H9 (cell line): ENCODE results near the gene JAKMIP1. TPM values are rescaled to one million over a fixed set of nuclear protein-coding genes. Genes with fewer than 3 reads are reported as not detected.

Source experiments
- DNase-seq: peaks from one replicate; pipeline ENCODE4 v3.0.0-alpha.2; 2017
- H2AFZ ChIP-seq: one replicate; pipeline ENCODE4 v1.6.1; 2013; ENCODE audit warnings: mild to moderate bottlenecking, low read length, control low read depth, moderate library complexity
- H2AK5ac ChIP-seq: 2 replicates; pipeline ENCODE4 v1.6.1; 2013; ENCODE audit warnings: low read length, control low read depth, mixed read lengths; ENCODE audit not compliant: insufficient read length
- H2BK120ac ChIP-seq: one replicate; pipeline ENCODE4 v1.6.1; 2013; ENCODE audit warnings: low read depth, mild to moderate bottlenecking, low read length, control low read depth, inconsistent platforms; ENCODE audit not compliant: poor library complexity, severe bottlenecking
- H2BK12ac ChIP-seq: 2 replicates; pipeline ENCODE4 v1.6.1; 2013; ENCODE audit warnings: low read length, control low read depth, mixed read lengths, low read depth; ENCODE audit not compliant: insufficient read length
- H2BK15ac ChIP-seq: 2 replicates; pipeline ENCODE4 v1.6.1; 2013; ENCODE audit warnings: low read depth, low read length, control low read depth
- H2BK20ac ChIP-seq: one replicate; pipeline ENCODE4 v1.6.1; 2013; ENCODE audit warnings: low read depth, mild to moderate bottlenecking, low read length, control low read depth, inconsistent platforms; ENCODE audit not compliant: poor library complexity, severe bottlenecking
- H2BK5ac ChIP-seq: 2 replicates; pipeline ENCODE4 v1.6.1; 2013; ENCODE audit warnings: low read length, control low read depth, mixed read lengths; ENCODE audit not compliant: insufficient read length
- H3K14ac ChIP-seq: 2 replicates; pipeline ENCODE4 v1.6.1; 2013; ENCODE audit warnings: low read length, control low read depth; ENCODE audit not compliant: insufficient read depth
- H3K18ac ChIP-seq: 2 replicates; pipeline ENCODE4 v1.6.1; 2013; ENCODE audit warnings: low read depth, mild to moderate bottlenecking, mixed read lengths, low read length, control low read depth; ENCODE audit not compliant: insufficient read length
- H3K23ac ChIP-seq: 2 replicates; pipeline ENCODE4 v1.6.1; 2013; ENCODE audit warnings: low read length, control low read depth, mixed read lengths, low read depth; ENCODE audit not compliant: insufficient read length
- H3K23me2 ChIP-seq: 2 replicates; pipeline ENCODE4 v1.6.1; 2013; ENCODE audit warnings: low read depth, mild to moderate bottlenecking, mixed read lengths, low read length, control low read depth; ENCODE audit not compliant: insufficient read length, poor library complexity, severe bottlenecking
- H3K27ac ChIP-seq: 2 replicates; pipeline ENCODE4 v1.5.1; 2013; ENCODE audit warnings: low read length, control low read depth, mixed read lengths, low read depth; ENCODE audit not compliant: insufficient read length
- H3K27me3 ChIP-seq: 2 replicates; pipeline ENCODE4 v1.6.1; 2013; ENCODE audit warnings: low read length, control low read depth, inconsistent platforms; ENCODE audit not compliant: insufficient read depth
- H3K4ac ChIP-seq: 2 replicates; pipeline ENCODE4 v1.6.1; 2013; ENCODE audit warnings: low read depth, mild to moderate bottlenecking, control low read depth, inconsistent platforms, low read length, moderate library complexity
- H3K4me1 ChIP-seq: 2 replicates; pipeline ENCODE4 v1.6.1; 2013; ENCODE audit warnings: low read length, control low read depth, inconsistent platforms; ENCODE audit not compliant: insufficient read depth
- H3K4me2 ChIP-seq: 2 replicates; pipeline ENCODE4 v1.6.1; 2013; ENCODE audit warnings: low read length, control low read depth, mixed read lengths; ENCODE audit not compliant: insufficient read length, insufficient read depth
- H3K56ac ChIP-seq: 2 replicates; pipeline ENCODE4 v1.6.1; 2013; ENCODE audit warnings: low read depth, mild to moderate bottlenecking, mixed read lengths, low read length, control low read depth; ENCODE audit not compliant: insufficient read length
- H3K79me1 ChIP-seq: 2 replicates; pipeline ENCODE4 v1.6.1; 2013; ENCODE audit warnings: low read depth, mild to moderate bottlenecking, moderate library complexity, low read length, control low read depth, inconsistent platforms; ENCODE audit not compliant: insufficient read depth, poor library complexity, severe bottlenecking
- H3K79me2 ChIP-seq: 2 replicates; pipeline ENCODE4 v1.6.1; 2013; ENCODE audit warnings: low read length, control low read depth, inconsistent platforms; ENCODE audit not compliant: insufficient read depth
- H3K9ac ChIP-seq: 2 replicates; pipeline ENCODE4 v1.6.1; 2013; ENCODE audit warnings: low read length, control low read depth, mixed read lengths; ENCODE audit not compliant: insufficient read length; ENCODE audit errors: extremely low read depth
- H3K9me3 ChIP-seq: one replicate; pipeline ENCODE4 v1.6.1; 2013; ENCODE audit warnings: low read depth, low read length, inconsistent platforms; ENCODE audit not compliant: control insufficient read depth
- H3T11ph ChIP-seq: one replicate; pipeline ENCODE4 v1.6.1; 2013; ENCODE audit warnings: mild to moderate bottlenecking, low read length, control low read depth, inconsistent platforms
- H4K20me1 ChIP-seq: one replicate; pipeline ENCODE4 v1.6.1; 2013; ENCODE audit not compliant: control insufficient read depth, insufficient read length, insufficient read depth
- H4K5ac ChIP-seq: 2 replicates; pipeline ENCODE4 v1.6.1; 2013; ENCODE audit warnings: low read depth, mild to moderate bottlenecking, mixed read lengths, low read length, control low read depth; ENCODE audit not compliant: insufficient read length
- H4K8ac ChIP-seq: replicated peaks from 2 replicates; pipeline ENCODE4 v1.6.1; 2013; ENCODE audit warnings: low read length, control low read depth, mixed read lengths, low read depth; ENCODE audit not compliant: insufficient read length
- H4K91ac ChIP-seq: 2 replicates; pipeline ENCODE4 v1.6.1; 2013; ENCODE audit warnings: low read depth, mild to moderate bottlenecking, moderate library complexity, mixed read lengths, low read length, control low read depth; ENCODE audit not compliant: insufficient read length
- H3K27ac Mint-ChIP-seq, 3 experiments: 2 replicates in 2 of 3; 3 replicates in 1 of 3; pipeline ENCODE4 v1.8.0; 2020 to 2021; ENCODE audit warnings: mixed read lengths in 3 of 3, mild to moderate bottlenecking in 1 of 3, moderate library complexity in 1 of 3
- H3K27me3 Mint-ChIP-seq: 2 replicates; pipeline ENCODE4 v1.8.0; 2021; ENCODE audit warnings: low read depth, mild to moderate bottlenecking, moderate library complexity, mixed read lengths
- H3K36me3 Mint-ChIP-seq, 3 experiments: 2 replicates in 2 of 3; 3 replicates in 1 of 3; pipeline ENCODE4 v1.8.0; 2020 to 2021; ENCODE audit warnings: low read depth in 3 of 3, mixed read lengths in 3 of 3; ENCODE audit not compliant: insufficient read depth in 1 of 3
- H3K4me1 Mint-ChIP-seq, 2 experiments: 2 replicates each; pipeline ENCODE4 v1.8.0; 2020; ENCODE audit warnings: mixed read lengths in 2 of 2
- H3K4me3 Mint-ChIP-seq, 2 experiments: 2 replicates in 1 of 2; 3 replicates in 1 of 2; pipeline ENCODE4 v1.8.0; 2020 to 2021; ENCODE audit warnings: mild to moderate bottlenecking in 2 of 2, mixed read lengths in 2 of 2, moderate library complexity in 1 of 2
- H3K9me3 Mint-ChIP-seq, 2 experiments: 2 replicates in 1 of 2; 3 replicates in 1 of 2; pipeline ENCODE4 v1.8.0; 2020; ENCODE audit warnings: mild to moderate bottlenecking in 2 of 2, mixed read lengths in 2 of 2, moderate library complexity in 1 of 2
- CTCF ChIP-seq: fragments of 200-600 bp; sonication (generic); conservative IDR thresholded peaks from 3 replicates; pipeline ENCODE4 v1.8.0; 2021; ENCODE audit warnings: antibody characterized with exemption, mild to moderate bottlenecking
- WGBS: extraction: QIAGEN DNeasy Blood & Tissue Kit; methylation state at CpG from one replicate; pipeline ENCODE4 v1.1.7; 2013; ENCODE audit warnings: missing lambda C conversion rate, low lambda C conversion rate, mixed read lengths; ENCODE audit not compliant: insufficient read length; ENCODE audit errors: extremely low coverage; 5-methylcytosine and 5-hydroxymethylcytosine counted together
- total RNA-seq: library from RNA; stranded (reverse); gene quantifications from 2 replicates; pipeline ENCODE4 v1.2.1, GENCODE V29; 2021

JAKMIP1 gene
- total RNA-seq, 1 experiment from 2014 or later, result 1.5 TPM

GRCh38 chr4:6095897-6096296 is 104.5 kb downstream of the JAKMIP1 start:
- Histone ChIP-seq H3T11ph (no peak overlapping the region), H4K5ac (no peak overlapping the region)
- peaks cover 4% of the 10 kb centered on the region for H3K27me3 Mint-ChIP-seq

More at GRCh38 chr4:6095897-6096296, 104.5 kb downstream of the JAKMIP1 start:
- no peak overlapping the region for H2AFZ ChIP-seq
- no peak overlapping the region for H3K56ac ChIP-seq
- H3K4me2 ChIP-seq, result no peak overlapping the region
- H3K23me2 ChIP-seq, result no peaks in the 10 kb centered on the region
- whole genome bisulfite sequencing, result no CpG with 5 or more reads among the region's 6 CpGs
- no peaks in the 10 kb centered on the region for H3K27me3 ChIP-seq
- no peak for DNase-seq
- H3K9ac ChIP-seq, result no peak overlapping the region
- no peak for TF ChIP-seq CTCF
- no peak overlapping the region for H3K4ac ChIP-seq
- H4K8ac ChIP-seq, result no peak overlapping the region
- no peaks in the 10 kb centered on the region for H3K79me1 ChIP-seq
- no peaks in the 10 kb centered on the region for H3K9me3 ChIP-seq
- no peaks in the 10 kb centered on the region for H4K20me1 ChIP-seq
- H2BK12ac ChIP-seq, result no peak overlapping the region
- H3K79me2 ChIP-seq, result no peaks in the 10 kb centered on the region
- no peak overlapping the region for H2BK15ac ChIP-seq
- no peaks in the 10 kb centered on the region for H3K36me3 Mint-ChIP-seq
- no peak overlapping the region for H3K18ac ChIP-seq
- H3K27ac Mint-ChIP-seq, result no peak overlapping the region
- no peak overlapping the region for H2BK120ac ChIP-seq
- H2AK5ac ChIP-seq, result no peak overlapping the region
- H3K4me1 Mint-ChIP-seq, result peaks cover 15 to 19% of the 10 kb centered on the region in 2 experiments
- H3K14ac ChIP-seq, result no peak overlapping the region
- H3K9me3 Mint-ChIP-seq, result no peaks in the 10 kb centered on the region
- no peak overlapping the region for H3K27ac ChIP-seq
- H2BK20ac ChIP-seq, result no peak overlapping the region
- H3K23ac ChIP-seq, result no peak overlapping the region
- H4K91ac ChIP-seq, result no peak overlapping the region
- no peak overlapping the region for H2BK5ac ChIP-seq
- no peak overlapping the region for H3K4me3 Mint-ChIP-seq
- no peaks in the 10 kb centered on the region; the same call in 1 of the 2 replicates for H3K4me1 ChIP-seq
